ENCODE measurements around the gene FXYD3.

The FXYD3 gene

DNA sequence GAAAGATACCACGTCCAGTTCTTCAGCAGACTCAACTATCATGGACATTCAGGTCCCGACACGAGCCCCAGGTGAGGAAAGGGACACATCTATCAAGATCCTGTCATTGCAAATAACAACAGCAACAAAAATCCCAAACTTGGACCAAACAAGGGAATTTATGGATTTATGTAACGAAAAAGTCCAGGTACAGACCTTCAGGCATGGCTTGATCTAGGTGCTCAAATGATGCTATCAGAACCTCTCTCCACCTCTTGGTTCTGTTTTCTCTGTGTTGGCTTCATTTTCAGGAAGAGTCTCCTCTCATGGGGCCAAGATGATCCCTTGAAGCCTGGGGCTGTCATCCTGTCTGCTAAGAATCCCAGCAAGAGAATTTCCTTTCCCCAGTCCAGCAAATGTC is 41.8 kb downstream of the FXYD3 start:
- DNase-seq (ENCODE audit: low read depth in 3 of 3, low spot score in 1 of 3) = no peak

DNA sequence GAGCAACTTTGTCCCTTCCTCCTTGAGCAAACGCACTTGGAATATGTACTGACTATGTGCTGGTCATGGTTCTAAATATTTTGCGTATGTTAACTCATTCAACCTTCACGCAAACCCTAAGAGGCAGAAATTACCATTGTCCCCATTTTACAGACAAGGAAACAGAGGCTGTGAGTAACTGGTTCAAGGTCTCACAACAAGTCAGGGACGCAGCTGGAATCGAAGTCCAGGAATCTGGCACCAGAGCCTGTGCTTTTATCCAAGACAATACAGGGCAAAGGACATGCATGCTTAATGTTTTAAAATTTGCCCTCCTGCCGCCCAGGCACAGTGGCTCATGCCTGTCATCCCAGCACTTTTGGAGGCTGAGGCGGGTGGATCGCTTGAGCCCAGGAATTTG is 44.0 kb downstream of the FXYD3 start:
- no peak for DNase-seq (ENCODE audit: low read depth in 3 of 3, low spot score in 1 of 3)

DNA sequence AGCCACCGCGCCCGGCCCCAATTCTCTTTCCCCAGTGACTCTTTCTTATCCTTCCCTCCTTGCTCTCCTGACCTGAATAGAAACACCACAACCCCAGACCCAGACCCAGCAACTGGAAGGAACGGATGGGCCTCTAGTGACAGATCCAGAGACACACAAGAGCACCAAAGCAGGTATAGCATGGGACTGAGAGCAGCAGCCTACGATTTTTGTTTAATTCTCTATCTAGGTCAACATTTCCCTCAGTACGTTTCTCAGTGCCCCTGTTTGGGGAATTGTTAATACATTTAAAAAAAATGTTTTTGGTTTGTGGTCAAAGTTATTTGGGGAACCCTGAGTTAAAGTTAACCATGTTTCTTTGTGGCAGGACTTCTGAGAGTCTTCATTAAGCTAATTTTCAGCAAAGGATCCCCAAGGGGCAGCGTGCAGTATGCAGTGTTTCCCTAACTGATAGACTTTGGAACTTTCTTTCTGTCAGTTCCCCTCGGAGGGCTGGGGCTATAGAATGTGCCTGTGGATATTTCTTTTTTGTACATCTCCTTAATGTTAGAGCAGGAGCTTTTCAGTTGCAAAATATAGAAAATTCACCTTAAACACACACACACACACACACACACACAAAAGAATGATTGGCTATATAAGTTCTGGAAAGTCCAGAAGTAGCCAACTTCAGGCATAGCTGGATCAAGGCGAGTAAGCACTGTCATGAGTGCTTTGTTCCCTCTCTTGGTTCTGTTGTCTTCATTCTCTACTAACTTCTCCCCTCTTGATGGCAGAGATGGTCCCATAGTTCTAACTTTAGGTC is 45.2 kb downstream of the FXYD3 start:
- no peak for DNase-seq (ENCODE audit: low read depth in 3 of 3, low spot score in 1 of 3)

DNA sequence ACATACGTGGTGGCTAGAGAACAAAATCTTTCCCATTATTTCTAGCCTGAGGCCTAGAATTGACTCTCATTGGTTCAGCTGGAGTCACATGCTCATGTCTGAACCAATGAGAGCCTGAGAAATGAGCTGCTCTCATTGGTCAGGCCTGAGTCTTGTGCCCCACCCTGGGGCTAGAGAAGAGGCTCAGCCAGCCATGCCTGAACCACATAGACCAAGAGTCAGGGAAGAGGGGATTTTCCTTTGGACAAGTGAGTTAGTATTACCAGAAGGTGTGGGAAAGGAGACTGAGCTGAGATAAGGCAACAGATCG is 45.8 kb downstream of the FXYD3 start:
- no peak for DNase-seq (ENCODE audit: low read depth in 3 of 3, low spot score in 1 of 3)

DNA sequence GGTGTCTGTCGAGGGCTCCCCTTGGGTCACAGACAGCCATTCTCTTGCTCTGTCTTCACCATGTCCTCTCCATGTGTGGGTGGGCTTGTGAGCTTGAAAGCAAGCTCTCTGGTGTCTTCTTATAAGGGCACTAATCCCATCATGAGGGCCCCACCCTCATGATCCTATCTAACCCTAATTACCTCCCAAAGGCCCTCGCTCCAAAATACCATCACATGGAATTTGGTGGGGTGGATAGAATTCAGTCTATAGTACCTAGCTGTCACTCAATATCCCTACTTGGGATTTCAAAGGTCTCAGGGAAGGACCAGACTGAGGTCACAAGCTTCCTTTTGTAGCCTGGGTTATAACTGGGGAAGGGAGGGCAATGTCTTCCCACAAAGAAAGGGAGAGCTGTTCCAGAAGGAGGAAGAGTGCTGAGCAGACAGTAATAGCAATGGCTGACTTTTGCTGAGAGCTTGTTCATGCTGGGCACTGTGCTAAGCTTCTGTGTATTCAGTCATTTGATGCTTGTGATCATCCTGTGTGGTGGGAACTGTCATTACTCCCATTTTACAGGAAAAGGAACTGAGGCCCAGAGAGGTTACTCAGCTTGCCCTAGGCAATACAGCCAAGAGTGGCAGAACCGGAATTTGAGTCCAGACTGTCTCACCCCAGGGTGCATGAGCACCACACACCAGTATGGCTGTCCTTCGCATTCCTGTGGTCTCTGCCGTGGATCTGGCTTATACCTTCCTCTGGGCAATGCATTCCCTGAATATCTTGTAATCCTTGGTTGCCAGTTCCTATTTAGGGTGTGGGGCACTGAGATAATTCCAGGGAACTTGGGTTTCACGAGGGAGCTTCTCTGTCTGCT is 47.1 kb downstream of the FXYD3 start:
- DNase-seq (ENCODE audit: low read depth in 3 of 3, low spot score in 1 of 3) = no peak

DNA sequence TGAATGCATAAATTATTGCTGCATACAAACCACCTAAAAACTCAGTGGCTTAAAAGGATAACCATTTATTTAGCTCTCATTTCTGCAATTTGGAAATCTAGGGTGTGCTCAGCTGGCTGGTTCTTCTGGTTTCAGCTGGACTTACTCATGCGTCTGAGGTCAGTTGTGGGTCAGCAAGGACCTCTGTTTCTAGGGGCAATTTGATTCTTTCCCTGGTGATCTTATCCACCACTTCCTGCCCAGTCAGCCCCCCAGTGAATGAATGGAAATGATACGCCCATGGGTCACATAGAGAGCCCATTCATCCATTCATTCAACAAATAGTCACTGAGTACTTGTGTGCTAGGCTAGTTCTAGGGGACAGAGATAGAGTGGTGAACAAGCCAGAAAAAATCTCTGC is 48.8 kb downstream of the FXYD3 start:
- DNase-seq (ENCODE audit: low read depth in 3 of 3, low spot score in 1 of 3) = no peak

DNA sequence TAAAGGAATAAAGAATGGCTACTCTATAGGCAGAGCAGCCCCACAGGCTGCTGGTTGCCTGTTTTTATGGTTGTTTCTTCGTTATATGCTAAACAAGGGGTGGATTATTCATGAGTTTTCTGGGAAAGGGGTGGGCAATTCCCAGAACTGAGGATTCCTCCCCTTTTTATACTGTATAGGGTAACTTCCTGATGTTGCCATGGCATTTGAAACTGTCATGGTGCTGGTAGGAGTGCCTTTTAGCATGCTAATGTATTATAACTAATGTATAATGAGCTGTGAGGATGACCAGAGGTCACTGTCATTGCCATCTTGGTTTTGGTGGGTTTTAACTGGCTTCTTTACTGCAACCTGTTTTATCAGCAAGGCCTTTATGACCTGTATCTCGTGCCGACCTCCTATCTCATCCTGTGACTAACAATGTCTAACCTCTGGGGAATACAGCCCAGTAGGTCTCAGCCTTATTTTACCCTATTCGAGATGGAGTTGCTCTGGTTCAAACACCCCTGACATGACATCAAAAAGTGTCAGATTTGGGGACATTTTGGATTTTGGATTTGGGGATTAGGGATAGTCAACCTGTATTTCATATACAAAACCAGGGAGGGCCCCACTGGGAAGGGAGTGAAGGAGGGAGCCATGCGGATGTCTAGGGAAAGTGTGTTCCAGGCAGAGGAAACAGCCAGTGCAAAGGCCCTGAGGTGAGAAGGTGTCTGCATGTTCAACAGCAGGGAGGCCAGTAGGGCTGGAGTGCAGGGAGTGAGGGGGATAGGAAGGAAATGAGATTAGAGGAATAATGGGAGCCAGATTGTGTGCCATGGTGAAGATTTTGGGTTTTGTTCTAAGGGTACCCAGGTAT is 49.8 kb downstream of the FXYD3 start:
- no peak for DNase-seq (ENCODE audit: low read depth in 3 of 3, low spot score in 1 of 3)

DNA sequence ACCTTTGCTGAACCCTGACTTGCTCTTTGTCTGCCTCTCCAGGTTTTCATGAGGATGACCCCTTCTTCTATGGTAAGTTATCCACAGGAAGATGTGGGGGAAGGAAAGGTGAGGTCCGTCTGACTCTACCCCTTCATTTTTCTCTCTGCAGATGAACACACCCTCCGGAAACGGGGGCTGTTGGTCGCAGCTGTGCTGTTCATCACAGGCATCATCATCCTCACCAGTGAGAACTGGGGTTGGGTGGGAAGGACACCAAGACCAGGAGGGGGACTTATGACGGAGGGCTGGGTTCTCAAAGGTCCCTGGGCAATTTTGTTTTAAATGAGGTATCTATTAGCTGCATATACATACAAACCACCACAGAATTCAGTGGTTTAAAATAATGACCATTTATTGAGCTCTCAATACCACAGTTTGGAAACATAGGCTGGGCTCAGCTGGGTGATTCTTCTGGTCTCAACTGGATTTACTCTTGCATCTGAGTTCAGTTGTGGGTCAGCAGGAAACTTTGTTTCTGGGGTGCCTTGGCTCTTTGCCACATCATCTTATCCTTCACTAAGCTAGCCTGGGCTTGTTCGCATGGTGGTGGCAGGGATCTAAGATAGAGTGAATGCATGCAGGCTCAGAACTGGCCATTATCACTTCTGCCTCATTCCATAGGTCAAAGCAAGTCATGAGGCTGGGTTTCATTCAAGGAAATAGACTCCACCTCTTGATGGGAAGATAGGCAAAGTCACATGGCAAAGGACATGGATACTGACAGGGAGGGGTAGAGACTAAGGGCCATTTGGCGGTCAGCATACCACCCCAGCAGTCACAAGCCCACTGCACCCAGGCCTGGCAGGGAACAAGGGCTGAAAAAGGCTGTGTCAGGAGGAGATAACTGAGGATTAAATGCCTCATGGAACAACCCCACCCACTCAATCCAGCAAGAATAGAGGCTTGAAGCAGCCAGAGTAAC is 50.8 kb downstream of the FXYD3 start:
- DNase-seq (ENCODE audit: low read depth in 3 of 3, low spot score in 1 of 3) = no peak

DNA sequence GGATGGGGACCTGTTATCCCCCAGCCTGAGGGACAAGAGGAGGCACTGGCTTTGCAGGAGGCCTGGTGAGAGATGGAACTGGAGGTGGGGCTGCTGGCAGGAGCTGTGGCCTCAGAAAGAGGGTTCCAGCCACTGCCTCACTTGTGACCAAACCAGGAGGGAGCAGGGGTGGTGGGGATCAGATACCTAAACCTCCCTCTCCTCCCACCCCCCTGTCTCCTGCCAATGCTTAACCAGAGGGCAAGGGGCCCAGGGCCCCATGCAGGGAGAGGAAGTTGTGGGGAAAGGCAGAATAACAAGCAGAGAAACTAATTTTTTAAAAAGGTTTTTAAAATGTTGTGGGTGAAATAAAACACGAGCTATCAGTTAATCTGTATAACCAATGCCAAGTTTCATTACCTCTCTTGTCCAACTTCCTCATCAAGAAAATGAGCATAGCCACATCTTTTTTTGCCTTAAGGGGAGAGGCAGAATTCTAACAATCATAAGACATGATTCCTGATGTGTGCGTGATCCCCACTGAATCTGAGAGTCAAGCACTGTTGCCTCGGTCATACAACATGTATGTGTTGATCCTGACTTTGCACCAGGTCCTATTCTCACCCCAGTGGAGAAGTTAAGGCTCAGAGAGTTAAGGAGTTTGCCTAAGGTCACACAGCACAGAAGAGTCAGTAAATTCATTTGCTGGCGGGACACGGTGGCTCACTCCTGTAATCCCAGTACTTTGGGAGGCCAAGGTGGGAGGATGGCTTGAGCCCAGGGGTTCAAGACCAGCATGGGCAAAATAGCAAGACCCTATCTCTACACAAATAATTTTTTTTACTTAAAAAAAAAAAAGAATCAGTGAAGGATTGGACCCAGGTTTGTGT is 51.9 kb downstream of the FXYD3 start:
- DNase-seq (ENCODE audit: low read depth in 3 of 3, low spot score in 1 of 3) = no peak

DNA sequence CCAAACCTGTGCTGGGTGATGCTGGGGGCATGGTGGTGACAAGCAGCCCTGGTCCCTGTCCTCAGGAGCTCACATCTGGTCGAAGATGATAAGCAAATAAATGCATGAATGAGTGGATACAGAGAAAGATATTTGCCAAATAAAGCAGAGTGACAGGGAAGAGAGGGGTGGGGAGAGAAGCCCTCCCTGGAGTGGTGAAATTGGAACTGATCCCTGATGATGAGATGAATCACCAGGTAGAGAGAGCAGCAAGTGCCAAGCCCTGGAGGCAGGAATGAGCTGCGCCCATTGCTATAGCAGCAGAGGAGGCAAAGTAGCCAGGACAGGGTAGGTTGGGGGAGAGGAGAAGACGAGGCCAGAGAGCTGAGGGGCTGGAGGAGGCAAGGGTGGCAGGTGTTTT is 52.6 kb downstream of the FXYD3 start:
- no peak for DNase-seq (ENCODE audit: low read depth in 3 of 3, low spot score in 1 of 3)

DNA sequence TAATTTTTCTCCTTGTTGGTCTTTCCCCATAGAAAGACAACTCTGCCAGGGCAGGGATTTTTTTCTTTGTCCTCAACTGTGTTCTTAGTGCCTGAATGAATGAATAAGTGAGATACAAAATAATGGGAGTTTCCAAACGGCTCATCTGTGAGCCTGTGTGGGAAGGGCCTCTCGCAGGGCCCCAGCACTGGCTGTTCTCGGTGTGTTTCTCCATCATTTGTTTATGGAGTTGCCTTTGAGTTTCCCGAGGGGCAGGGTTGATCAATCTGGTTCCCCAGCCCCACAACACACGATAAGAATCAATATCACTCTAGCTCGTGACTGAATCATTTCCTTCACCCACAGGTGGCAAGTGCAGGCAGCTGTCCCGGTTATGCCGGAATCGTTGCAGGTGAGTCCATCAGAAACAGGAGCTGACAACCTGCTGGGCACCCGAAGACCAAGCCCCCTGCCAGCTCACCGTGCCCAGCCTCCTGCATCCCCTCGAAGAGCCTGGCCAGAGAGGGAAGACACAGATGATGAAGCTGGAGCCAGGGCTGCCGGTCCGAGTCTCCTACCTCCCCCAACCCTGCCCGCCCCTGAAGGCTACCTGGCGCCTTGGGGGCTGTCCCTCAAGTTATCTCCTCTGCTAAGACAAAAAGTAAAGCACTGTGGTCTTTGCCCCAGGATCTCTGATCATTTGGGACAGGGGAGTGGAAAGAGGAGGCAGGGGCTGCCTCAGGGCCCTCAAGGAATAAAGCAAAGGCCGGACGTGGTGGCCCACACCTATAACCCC is 53.8 kb downstream of the FXYD3 start:
- no peak for DNase-seq (ENCODE audit: low read depth in 3 of 3, low spot score in 1 of 3)

DNA sequence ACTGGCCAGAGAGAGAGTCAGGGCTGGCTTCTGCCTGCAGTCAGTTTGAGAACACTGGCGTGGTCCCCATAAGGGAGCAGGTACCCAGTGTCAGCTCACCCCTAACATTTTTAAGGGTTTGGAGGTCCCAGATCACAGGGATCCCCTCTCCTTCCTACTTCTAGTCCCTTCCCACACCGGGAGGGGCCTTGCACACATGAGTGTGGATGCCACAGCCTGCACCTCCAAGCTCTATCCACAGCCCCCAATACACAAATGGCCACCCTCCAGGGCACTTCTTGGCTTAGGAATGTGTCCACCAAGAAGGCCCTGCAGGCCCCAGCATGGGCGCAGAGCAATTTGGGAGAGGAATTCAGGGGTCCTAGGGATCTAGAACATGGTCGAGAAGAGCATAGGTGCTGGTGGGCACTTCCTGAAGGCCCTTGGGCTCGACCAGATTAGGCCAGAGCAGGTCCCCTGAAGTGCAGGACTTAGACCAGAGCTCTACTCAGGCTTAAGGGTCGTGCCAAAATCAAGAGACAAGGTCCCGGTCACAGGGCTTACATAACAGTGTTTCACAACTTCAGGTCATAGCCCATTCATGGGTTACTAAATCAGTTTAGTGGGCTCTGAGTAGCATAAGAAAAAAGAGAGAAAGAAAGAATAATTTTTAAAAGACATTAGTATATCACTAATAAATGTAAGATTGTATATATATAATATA is 54.9 kb downstream of the FXYD3 start:
- no peak for DNase-seq (ENCODE audit: low read depth in 3 of 3, low spot score in 1 of 3)

DNA sequence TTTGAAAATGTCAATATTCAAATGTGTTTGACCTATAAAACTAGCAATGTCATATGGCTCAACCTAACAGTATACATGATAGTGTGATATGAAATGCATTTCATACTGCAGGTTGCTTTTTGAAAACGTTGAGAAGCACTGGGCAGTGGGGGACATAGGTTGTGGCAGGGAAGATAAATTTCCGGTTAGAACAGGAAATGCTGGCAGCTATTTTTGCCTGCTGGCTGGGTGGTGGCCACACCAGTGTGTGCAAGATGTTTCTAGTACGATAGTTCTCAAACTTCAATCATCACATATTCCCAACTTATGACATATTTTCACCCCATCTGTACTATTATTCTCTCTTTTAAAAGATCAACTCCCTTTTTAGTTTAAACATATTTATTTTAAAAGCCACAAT is 56.1 kb downstream of the FXYD3 start:
- no peak for DNase-seq (ENCODE audit: low read depth in 3 of 3, low spot score in 1 of 3)
